ENCODE results near the gene TNRC6A. TPM values are rescaled to one million over a fixed set of nuclear protein-coding genes. Genes with fewer than 3 reads are reported as not detected.
"Not testable (repeated sequence)": the region's sequence is repeated elsewhere in the genome, so short reads cannot be mapped to it uniquely, and the experiment has no call there.

Gene TNRC6A
- total RNA-seq, 2 experiments from 2014 or later: 37.4 to 37.8 TPM

GRCh38 chr16:24749872-24750271 lies 20.4 kb downstream of the TNRC6A start:
- not testable (repeated sequence) for H3K27me3 Mint-ChIP-seq, DNase-seq, H3K4me3 Mint-ChIP-seq, H3K9me3 Mint-ChIP-seq, H3K27ac Mint-ChIP-seq
- POLR2A ChIA-PET: interaction anchor here (0.8 kb wide), 1 partner anchor 8 kb away, joined by 3 read pairs; no protein-coding TSS in a partner anchor
- Mint-ChIP-seq H3K4me1 (peaks cover 51% of the 10 kb centered on the region), H3K36me3 (ENCODE audit: low read depth) (peaks cover 33% of the 10 kb centered on the region)
- CTCF ChIA-PET: interaction anchor here (1.2 kb wide), 1 partner anchor 11 kb away, joined by 3 read pairs; no protein-coding TSS in a partner anchor

- Mint-ChIP-seq H3K27ac (no peak overlapping the region), H3K36me3 (ENCODE audit: low read depth) (peaks cover 18% of the 10 kb centered on the region), H3K9me3 (no peaks in the 10 kb centered on the region), H3K4me1 (peaks cover 33% of the 10 kb centered on the region), H3K4me3 (no peak overlapping the region), H3K27me3 (no peaks in the 10 kb centered on the region)
- no peak for DNase-seq
- ChIA-PET CTCF (no interaction called here), POLR2A (interaction anchor here (1.7 kb wide), 1 partner anchor 9 kb away, joined by 4 read pairs; no protein-coding TSS in a partner anchor)
Measured at GRCh38 chr16:24753000-24753399, 23.5 kb downstream of the TNRC6A start.

GRCh38 chr16:24753437-24753836 lies 24.0 kb downstream of the TNRC6A start:
- peaks cover 18% of the 10 kb centered on the region for H3K36me3 Mint-ChIP-seq (ENCODE audit: low read depth)
- peaks cover 29% of the 10 kb centered on the region for H3K4me1 Mint-ChIP-seq
- DNase-seq: no peak
- CTCF ChIA-PET: no interaction called here
- POLR2A ChIA-PET: interaction anchor here (1.7 kb wide), 1 partner anchor 8 kb away, joined by 4 read pairs; no protein-coding TSS in a partner anchor
- no peaks in the 10 kb centered on the region for H3K9me3 Mint-ChIP-seq
- no peak overlapping the region for H3K27ac Mint-ChIP-seq
- H3K4me3 Mint-ChIP-seq: no peak overlapping the region
- no peaks in the 10 kb centered on the region for H3K27me3 Mint-ChIP-seq

GRCh38 chr16:24754543-24754942 lies 25.1 kb downstream of the TNRC6A start:
- no peak for DNase-seq
- no peaks in the 10 kb centered on the region for H3K9me3 Mint-ChIP-seq
- H3K27me3 Mint-ChIP-seq: no peaks in the 10 kb centered on the region
- peaks cover 19% of the 10 kb centered on the region for H3K4me1 Mint-ChIP-seq
- ChIA-PET CTCF (interaction anchor here (1.1 to 1.3 kb wide), 2 partner anchors 12 to 15 kb away, joined by 3 to 4 read pairs; no protein-coding TSS in a partner anchor), POLR2A (no interaction called here)
- no peak overlapping the region for H3K27ac Mint-ChIP-seq
- H3K4me3 Mint-ChIP-seq: no peak overlapping the region
- peaks cover 11% of the 10 kb centered on the region for H3K36me3 Mint-ChIP-seq (ENCODE audit: low read depth)

- Mint-ChIP-seq H3K4me3 (no peak overlapping the region), H3K27me3 (no peaks in the 10 kb centered on the region), H3K27ac (no peak overlapping the region), H3K36me3 (ENCODE audit: low read depth) (peaks cover 11% of the 10 kb centered on the region), H3K9me3 (no peaks in the 10 kb centered on the region), H3K4me1 (peaks cover 19% of the 10 kb centered on the region)
- POLR2A ChIA-PET: no interaction called here
- DNase-seq: no peak
- CTCF ChIA-PET: interaction anchor here (1.1 to 1.3 kb wide), 3 partner anchors 12 to 24 kb away, joined by 3 to 4 read pairs (median 3); no protein-coding TSS in a partner anchor
Measured at GRCh38 chr16:24755201-24755874, 25.9 kb downstream of the TNRC6A start.

- no peaks in the 10 kb centered on the region for H3K27me3 Mint-ChIP-seq
- no peaks in the 10 kb centered on the region for H3K9me3 Mint-ChIP-seq
- peaks cover 17% of the 10 kb centered on the region for H3K36me3 Mint-ChIP-seq (ENCODE audit: low read depth)
- ChIA-PET POLR2A (interaction anchor here (1.2 to 1.3 kb wide), 2 partner anchors 8 to 28 kb away, joined by 3 read pairs; no protein-coding TSS in a partner anchor), CTCF (interaction anchor here (0.6 kb wide), 1 partner anchor 147 kb away, joined by 3 read pairs; no protein-coding TSS in a partner anchor)
- no peak overlapping the region for H3K27ac Mint-ChIP-seq
- H3K4me1 Mint-ChIP-seq: peaks cover 11% of the 10 kb centered on the region
- DNase-seq: no peak
- no peak overlapping the region for H3K4me3 Mint-ChIP-seq
Measured at GRCh38 chr16:24758373-24758772, 28.9 kb downstream of the TNRC6A start.

GRCh38 chr16:24759006-24759405 lies 29.6 kb downstream of the TNRC6A start:
- Mint-ChIP-seq H3K4me1 (peaks cover 14% of the 10 kb centered on the region), H3K27ac (no peak overlapping the region), H3K36me3 (ENCODE audit: low read depth) (peaks cover 21% of the 10 kb centered on the region), H3K27me3 (no peaks in the 10 kb centered on the region), H3K9me3 (no peaks in the 10 kb centered on the region), H3K4me3 (no peak overlapping the region)
- DNase-seq: no peak
- ChIA-PET POLR2A (interaction anchor here (1.2 kb wide), 1 partner anchor 9 kb away, joined by 3 read pairs; no protein-coding TSS in a partner anchor), CTCF (no interaction called here)

GRCh38 chr16:24761526-24761925 lies 32.1 kb downstream of the TNRC6A start:
- CTCF ChIA-PET: no interaction called here
- H3K36me3 Mint-ChIP-seq (ENCODE audit: low read depth): peaks cover 24% of the 10 kb centered on the region
- no peak overlapping the region for H3K27ac Mint-ChIP-seq
- peaks cover 12% of the 10 kb centered on the region for H3K4me1 Mint-ChIP-seq
- POLR2A ChIA-PET: interaction anchor here (0.6 to 1.4 kb wide), 2 partner anchors 9 to 876 kb away, joined by 3 to 4 read pairs; no protein-coding TSS in a partner anchor
- no peaks in the 10 kb centered on the region for H3K9me3 Mint-ChIP-seq
- no peak overlapping the region for H3K4me3 Mint-ChIP-seq
- H3K27me3 Mint-ChIP-seq: no peaks in the 10 kb centered on the region
- no peak for DNase-seq

- H3K27ac Mint-ChIP-seq: no peak overlapping the region
- CTCF ChIA-PET: no interaction called here
- POLR2A ChIA-PET: no interaction called here
Measured at GRCh38 chr16:24764916-24765315, 35.5 kb downstream of the TNRC6A start.

GRCh38 chr16:24766057-24766456 lies 36.6 kb downstream of the TNRC6A start:
- peaks cover 22% of the 10 kb centered on the region for H3K36me3 Mint-ChIP-seq (ENCODE audit: low read depth)
- H3K27me3 Mint-ChIP-seq: no peaks in the 10 kb centered on the region

More at GRCh38 chr16:24764916-24765315, 35.5 kb downstream of the TNRC6A start:
- H3K9me3 Mint-ChIP-seq: no peaks in the 10 kb centered on the region
- DNase-seq: no peak
- H3K4me1 Mint-ChIP-seq: peaks cover 15% of the 10 kb centered on the region
- H3K27me3 Mint-ChIP-seq: no peaks in the 10 kb centered on the region
- no peak overlapping the region for H3K4me3 Mint-ChIP-seq
- peaks cover 22% of the 10 kb centered on the region for H3K36me3 Mint-ChIP-seq (ENCODE audit: low read depth)

GRCh38 chr16:24769806-24770205 lies 40.4 kb downstream of the TNRC6A start:
- peaks cover 27% of the 10 kb centered on the region for H3K4me1 Mint-ChIP-seq
- H3K4me3 Mint-ChIP-seq: no peak overlapping the region
- H3K27ac Mint-ChIP-seq: no peak overlapping the region
- ChIA-PET CTCF (interaction anchor here (0.9 kb wide), 1 partner anchor 15 kb away, joined by 3 read pairs; no protein-coding TSS in a partner anchor), POLR2A (no interaction called here)
- H3K27me3 Mint-ChIP-seq: no peaks in the 10 kb centered on the region
- H3K9me3 Mint-ChIP-seq: no peaks in the 10 kb centered on the region
- DNase-seq: no peak
- peaks cover 6% of the 10 kb centered on the region for H3K36me3 Mint-ChIP-seq (ENCODE audit: low read depth)

More at GRCh38 chr16:24766057-24766456, 36.6 kb downstream of the TNRC6A start:
- Mint-ChIP-seq H3K4me3 (no peak overlapping the region), H3K9me3 (no peaks in the 10 kb centered on the region), H3K27ac (no peak overlapping the region), H3K4me1 (peaks cover 25% of the 10 kb centered on the region)
- ChIA-PET POLR2A (no interaction called here), CTCF (no interaction called here)
- DNase-seq: no peak

GRCh38 chr16:24771132-24771778 lies 41.8 kb downstream of the TNRC6A start:
- Mint-ChIP-seq H3K27ac (no peak overlapping the region), H3K9me3 (no peaks in the 10 kb centered on the region), H3K27me3 (no peaks in the 10 kb centered on the region), H3K4me3 (no peak overlapping the region), H3K36me3 (ENCODE audit: low read depth) (peaks cover 8% of the 10 kb centered on the region), H3K4me1 (peaks cover 27% of the 10 kb centered on the region)
- ChIA-PET POLR2A (no interaction called here), CTCF (no interaction called here)
- peak; percentile 19 for DNase-seq

GRCh38 chr16:24771779-24772157 lies 42.3 kb downstream of the TNRC6A start:
- ChIA-PET CTCF (no interaction called here), POLR2A (no interaction called here)
- H3K36me3 Mint-ChIP-seq (ENCODE audit: low read depth): peaks cover 12% of the 10 kb centered on the region
- H3K4me1 Mint-ChIP-seq: peaks cover 27% of the 10 kb centered on the region
- no peaks in the 10 kb centered on the region for H3K27me3 Mint-ChIP-seq
- H3K27ac Mint-ChIP-seq: no peak overlapping the region
- no peak overlapping the region for H3K4me3 Mint-ChIP-seq
- no peak for DNase-seq
- H3K9me3 Mint-ChIP-seq: no peaks in the 10 kb centered on the region
